ENCODE measurements around the gene PLEKHA6.
"Not testable (repeated sequence)": the region's sequence is repeated elsewhere in the genome, so short reads cannot be mapped to it uniquely, and the experiment has no call there.

GRCh38 chr1:204238520-204238919 is 121.2 kb downstream of the PLEKHA6 start:
- TF ChIP-seq CTCF, POLR2AphosphoS5 (IDR thresholded peaks at IDR 0.05): not testable (repeated sequence)
